ENCODE data around the gene CFTR.
"Not testable (repeated sequence)": the region's sequence is repeated elsewhere in the genome, so short reads cannot be mapped to it uniquely, and the experiment has no call there.

Gene CFTR

DNA sequence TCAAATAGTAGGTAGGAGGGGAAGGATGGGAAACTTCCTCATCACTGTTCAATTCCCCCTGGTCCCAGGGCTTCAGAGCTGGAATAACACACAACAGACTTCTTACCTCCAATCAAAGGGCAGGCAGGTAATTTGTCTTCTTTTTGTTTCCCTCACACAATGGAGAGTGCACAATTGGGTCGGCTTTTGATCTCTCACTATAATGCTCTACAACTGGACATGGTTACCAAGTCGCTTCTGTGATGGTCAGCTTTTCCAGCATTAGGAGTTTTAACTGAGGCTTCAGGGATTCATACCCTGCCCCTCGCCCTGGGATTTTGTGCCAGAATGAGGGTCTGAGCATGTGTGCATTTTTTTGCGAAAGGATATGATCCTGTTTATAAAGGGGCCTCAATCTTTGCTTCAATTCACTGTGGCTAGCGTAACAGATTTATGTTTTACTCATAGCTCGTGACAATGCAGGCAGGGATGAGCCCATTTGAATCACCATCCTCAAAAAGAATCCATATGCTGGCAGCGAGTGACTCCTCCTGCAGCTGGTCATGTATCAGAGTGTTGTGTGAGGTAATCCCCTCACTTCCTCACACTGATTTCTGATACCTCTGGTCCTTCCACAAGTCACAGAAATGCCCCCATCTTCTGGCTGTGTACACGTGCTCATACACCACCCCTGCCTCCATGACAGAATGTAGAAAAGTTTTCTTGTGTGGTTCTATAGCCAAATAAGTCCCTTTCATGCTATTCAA lies 203.8 kb downstream of the CFTR start:
- Histone ChIP-seq H3K4me1 (ENCODE audit: insufficient read depth, low read length) (peaks cover 13% of the 10 kb centered on the region), H3K9ac (ENCODE audit: low read depth, low read length) (no peak overlapping the region), H3K36me3 (ENCODE audit: insufficient read depth, low read length) (no peaks in the 10 kb centered on the region), H3K9me3 (ENCODE audit: control insufficient read depth, insufficient read depth, low read length) (no peaks in the 10 kb centered on the region)

GRCh38 chr7:117685795-117686194 lies 206.0 kb downstream of the CFTR start:
- no peaks in the 10 kb centered on the region for H3K9me3 ChIP-seq (ENCODE audit: control insufficient read depth, insufficient read depth, low read length)
- peaks cover 13% of the 10 kb centered on the region for H3K4me1 ChIP-seq (ENCODE audit: insufficient read depth, low read length)
- no peaks in the 10 kb centered on the region for H3K36me3 ChIP-seq (ENCODE audit: insufficient read depth, low read length)
- no peak overlapping the region for H3K9ac ChIP-seq (ENCODE audit: low read depth, low read length)

- H3K36me3 ChIP-seq (ENCODE audit: insufficient read depth, low read length): no peaks in the 10 kb centered on the region
- H3K9ac ChIP-seq (ENCODE audit: low read depth, low read length): no peak overlapping the region
- no peaks in the 10 kb centered on the region for H3K9me3 ChIP-seq (ENCODE audit: control insufficient read depth, insufficient read depth, low read length)
- peaks cover 13% of the 10 kb centered on the region for H3K4me1 ChIP-seq (ENCODE audit: insufficient read depth, low read length)
Measured at GRCh38 chr7:117686311-117686935, 206.6 kb downstream of the CFTR start.

DNA sequence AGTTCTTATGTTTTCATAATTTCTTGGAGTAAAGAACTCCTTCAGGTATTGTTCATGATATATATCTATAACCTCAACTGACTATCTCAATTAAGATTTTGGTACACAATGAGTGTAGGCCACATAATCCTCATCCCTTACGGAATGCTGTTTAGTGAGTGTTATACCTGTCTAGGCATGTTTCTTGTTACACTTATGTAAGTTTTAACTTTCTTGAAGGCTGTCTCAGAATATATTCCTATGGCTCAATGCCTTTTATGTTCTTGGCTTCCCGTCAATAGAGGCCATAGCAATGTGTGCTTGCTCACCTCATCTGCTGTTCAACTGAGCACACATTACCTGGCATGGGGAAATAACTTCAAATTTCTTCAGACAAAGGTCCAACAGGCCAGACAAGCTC lies 208.3 kb downstream of the CFTR start:
- Histone ChIP-seq H3K9ac (ENCODE audit: low read depth, low read length) (no peak overlapping the region), H3K9me3 (ENCODE audit: control insufficient read depth, insufficient read depth, low read length) (no peaks in the 10 kb centered on the region), H3K36me3 (ENCODE audit: insufficient read depth, low read length) (no peaks in the 10 kb centered on the region), H3K4me1 (ENCODE audit: insufficient read depth, low read length) (peaks cover 9% of the 10 kb centered on the region)

DNA sequence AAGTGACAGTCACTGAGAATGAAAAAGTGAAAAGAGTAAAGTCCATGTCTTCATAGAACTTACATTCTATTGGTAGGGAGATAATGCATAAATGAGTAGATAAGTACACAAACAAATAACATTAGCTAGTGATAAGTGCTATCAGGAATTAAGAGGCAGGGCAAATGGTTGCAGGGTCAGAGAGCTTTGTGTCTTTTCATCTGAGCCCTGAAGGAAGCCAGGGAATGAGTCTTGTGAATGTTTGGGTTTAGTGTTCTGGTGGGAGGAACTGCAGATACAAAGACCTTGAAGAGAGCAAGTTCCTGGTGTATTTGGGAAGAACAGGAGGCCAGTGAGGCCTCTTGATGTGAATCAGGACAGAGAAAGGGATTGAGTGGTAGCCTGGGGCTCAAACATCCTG lies 209.6 kb downstream of the CFTR start:
- Histone ChIP-seq H3K4me1 (ENCODE audit: insufficient read depth, low read length) (0 out of 2 replicates have a peak, but pooled peaks cover 5% of the 10 kb centered on the region), H3K36me3 (ENCODE audit: insufficient read depth, low read length) (no peaks in the 10 kb centered on the region), H3K9me3 (ENCODE audit: control insufficient read depth, insufficient read depth, low read length) (no peaks in the 10 kb centered on the region), H3K9ac (ENCODE audit: low read depth, low read length) (no peak overlapping the region)

DNA sequence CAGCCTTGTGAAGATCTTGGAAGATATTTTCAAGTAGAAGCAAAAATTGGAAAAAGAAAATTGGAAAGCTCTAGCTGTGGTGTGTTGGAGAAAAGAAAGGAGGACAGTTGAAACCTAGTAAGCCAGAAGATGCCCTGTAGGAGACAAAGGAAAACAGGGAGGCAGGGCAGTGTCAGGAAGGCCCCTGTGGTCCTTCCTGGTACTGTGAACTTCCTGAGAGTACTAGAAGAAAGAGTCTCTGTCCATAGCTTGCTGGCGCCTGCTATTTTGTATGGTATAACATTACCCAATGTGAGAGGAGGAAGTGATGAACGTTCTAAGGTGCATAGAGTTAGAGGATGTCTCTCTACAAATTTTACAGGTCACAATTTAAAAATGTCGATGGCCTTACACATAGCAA lies 210.3 kb downstream of the CFTR start:
- H3K9ac ChIP-seq (ENCODE audit: low read depth, low read length): no peak overlapping the region
- 0 out of 2 replicates have a peak, but pooled peaks cover 5% of the 10 kb centered on the region for H3K4me1 ChIP-seq (ENCODE audit: insufficient read depth, low read length)
- H3K36me3 ChIP-seq (ENCODE audit: insufficient read depth, low read length): no peaks in the 10 kb centered on the region
- H3K9me3 ChIP-seq (ENCODE audit: control insufficient read depth, insufficient read depth, low read length): no peaks in the 10 kb centered on the region

DNA sequence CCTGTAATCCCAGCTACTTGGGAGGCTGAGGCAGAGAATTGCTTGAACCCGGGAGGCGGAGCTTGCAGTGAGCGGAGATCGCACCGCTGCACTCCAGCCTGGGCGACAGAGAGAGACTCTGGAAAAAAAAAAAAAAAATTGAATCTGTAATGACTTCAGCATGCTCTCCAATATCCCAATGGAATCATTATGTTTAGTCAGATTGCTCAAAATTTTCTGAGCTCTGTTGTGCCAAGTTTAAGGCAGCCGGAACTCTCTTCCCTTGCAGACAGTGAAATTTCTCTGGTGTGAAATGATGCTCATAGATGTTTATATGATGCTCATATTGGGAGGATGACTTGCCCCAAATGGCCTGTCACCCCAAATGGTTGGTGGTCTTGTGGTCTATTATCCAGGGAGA lies 212.5 kb downstream of the CFTR start:
- Histone ChIP-seq H3K36me3 (ENCODE audit: insufficient read depth, low read length) (no peaks in the 10 kb centered on the region), H3K4me1 (ENCODE audit: insufficient read depth, low read length) (no peaks in the 10 kb centered on the region), H3K9ac (ENCODE audit: low read depth, low read length) (no peak overlapping the region), H3K9me3 (ENCODE audit: control insufficient read depth, insufficient read depth, low read length) (no peaks in the 10 kb centered on the region)

DNA sequence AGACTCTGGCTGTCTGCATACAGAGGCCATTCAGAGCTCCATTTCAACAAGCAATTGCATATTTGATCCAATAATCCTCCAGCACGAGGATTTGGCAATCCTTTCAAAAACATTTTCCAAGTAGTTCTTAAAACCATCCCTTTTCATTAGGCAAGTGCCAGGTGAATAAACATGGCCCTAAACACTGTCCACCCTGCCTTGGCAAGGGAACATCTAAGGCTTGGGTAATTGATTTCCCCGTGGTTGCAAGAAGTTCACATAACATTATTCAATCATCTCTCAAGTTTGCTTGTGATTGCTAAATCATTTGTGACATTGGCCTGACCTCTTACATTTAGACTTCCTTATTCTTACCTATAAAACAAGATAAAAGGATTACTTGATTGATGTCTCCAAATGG lies 218.2 kb downstream of the CFTR start:
- H3K9me3 ChIP-seq (ENCODE audit: control insufficient read depth, insufficient read depth, low read length): no peaks in the 10 kb centered on the region
- no peaks in the 10 kb centered on the region for H3K36me3 ChIP-seq (ENCODE audit: insufficient read depth, low read length)
- H3K4me1 ChIP-seq (ENCODE audit: insufficient read depth, low read length): no peaks in the 10 kb centered on the region
- H3K9ac ChIP-seq (ENCODE audit: low read depth, low read length): no peak overlapping the region

- no peaks in the 10 kb centered on the region for H3K36me3 ChIP-seq (ENCODE audit: insufficient read depth, low read length)
- no peak overlapping the region for H3K9ac ChIP-seq (ENCODE audit: low read depth, low read length)
- no peaks in the 10 kb centered on the region for H3K4me1 ChIP-seq (ENCODE audit: insufficient read depth, low read length)
- no peaks in the 10 kb centered on the region for H3K9me3 ChIP-seq (ENCODE audit: control insufficient read depth, insufficient read depth, low read length)
Measured at GRCh38 chr7:117704063-117704462, 224.2 kb downstream of the CFTR start.

DNA sequence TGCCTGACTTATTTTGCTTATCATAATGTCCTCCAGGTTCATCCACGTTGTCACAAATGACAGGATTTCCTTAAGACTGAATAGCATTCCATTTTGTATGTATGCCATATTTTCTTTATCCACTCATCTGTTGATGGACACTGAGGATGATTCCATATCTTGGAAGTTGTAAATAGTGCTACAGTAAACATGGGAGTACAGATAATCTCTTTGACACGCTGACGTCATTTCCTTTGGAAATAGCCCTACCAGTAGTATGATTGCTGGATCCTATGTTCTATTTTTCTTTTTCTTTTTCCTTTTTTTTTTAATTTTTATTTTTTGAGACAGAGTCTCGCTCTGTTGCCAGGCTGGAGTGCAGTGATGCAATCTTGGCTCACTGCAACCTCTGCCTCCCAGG lies 225.8 kb downstream of the CFTR start:
- no peaks in the 10 kb centered on the region for H3K4me1 ChIP-seq (ENCODE audit: insufficient read depth, low read length)
- no peaks in the 10 kb centered on the region for H3K9me3 ChIP-seq (ENCODE audit: control insufficient read depth, insufficient read depth, low read length)
- no peaks in the 10 kb centered on the region for H3K36me3 ChIP-seq (ENCODE audit: insufficient read depth, low read length)
- no peak overlapping the region for H3K9ac ChIP-seq (ENCODE audit: low read depth, low read length)

- Histone ChIP-seq H3K9me3 (ENCODE audit: control insufficient read depth, insufficient read depth, low read length) (no peaks in the 10 kb centered on the region), H3K36me3 (ENCODE audit: insufficient read depth, low read length) (no peaks in the 10 kb centered on the region), H3K4me1 (ENCODE audit: insufficient read depth, low read length) (no peaks in the 10 kb centered on the region), H3K9ac (ENCODE audit: low read depth, low read length) (no peak overlapping the region)
Measured at GRCh38 chr7:117706210-117706609, 226.4 kb downstream of the CFTR start.

DNA sequence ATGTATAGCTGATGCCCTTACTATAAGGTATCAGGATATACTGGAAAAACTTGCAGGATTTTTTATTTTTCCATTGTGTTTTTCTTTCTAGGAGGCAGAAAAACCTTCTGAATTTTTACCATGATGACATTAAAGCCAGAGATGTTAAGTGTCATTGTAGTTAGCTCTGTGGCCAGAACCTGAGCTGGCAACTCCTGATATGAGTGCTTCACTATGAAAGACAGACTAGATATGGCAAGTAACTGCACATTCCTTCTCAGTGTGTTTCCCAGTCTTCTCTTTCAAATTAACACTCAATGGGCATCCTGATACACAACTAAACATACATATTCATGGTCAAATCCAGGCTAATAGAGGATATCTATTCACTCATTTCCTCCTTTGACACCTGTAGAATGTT lies 227.3 kb downstream of the CFTR start:
- Histone ChIP-seq H3K36me3 (ENCODE audit: insufficient read depth, low read length) (no peaks in the 10 kb centered on the region), H3K9me3 (ENCODE audit: control insufficient read depth, insufficient read depth, low read length) (no peaks in the 10 kb centered on the region), H3K9ac (ENCODE audit: low read depth, low read length) (no peak overlapping the region), H3K4me1 (ENCODE audit: insufficient read depth, low read length) (no peaks in the 10 kb centered on the region)

DNA sequence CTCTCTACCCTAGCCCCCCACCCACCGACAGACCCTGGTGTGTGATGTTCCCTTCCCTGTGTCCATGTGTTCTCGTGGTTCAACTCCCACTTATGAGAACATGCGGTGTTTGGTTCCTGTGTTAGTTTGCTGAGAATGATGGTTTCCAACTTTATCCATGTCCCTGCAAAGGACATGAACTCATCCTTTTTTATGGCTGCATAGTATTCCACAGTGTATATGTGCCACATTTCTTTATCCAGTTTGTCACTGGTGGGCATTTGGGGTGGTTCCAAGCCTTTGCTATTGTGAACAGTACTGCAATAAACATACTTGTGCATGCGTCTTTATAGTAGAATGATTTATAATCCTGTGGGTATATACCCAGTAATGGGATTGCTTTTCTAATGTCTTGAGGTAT lies 228.3 kb downstream of the CFTR start:
- H3K4me1 ChIP-seq (ENCODE audit: insufficient read depth, low read length); H3K36me3 ChIP-seq (ENCODE audit: insufficient read depth, low read length); H3K9me3 ChIP-seq (ENCODE audit: control insufficient read depth, insufficient read depth, low read length); H3K9ac ChIP-seq (ENCODE audit: low read depth, low read length): not testable (repeated sequence)

DNA sequence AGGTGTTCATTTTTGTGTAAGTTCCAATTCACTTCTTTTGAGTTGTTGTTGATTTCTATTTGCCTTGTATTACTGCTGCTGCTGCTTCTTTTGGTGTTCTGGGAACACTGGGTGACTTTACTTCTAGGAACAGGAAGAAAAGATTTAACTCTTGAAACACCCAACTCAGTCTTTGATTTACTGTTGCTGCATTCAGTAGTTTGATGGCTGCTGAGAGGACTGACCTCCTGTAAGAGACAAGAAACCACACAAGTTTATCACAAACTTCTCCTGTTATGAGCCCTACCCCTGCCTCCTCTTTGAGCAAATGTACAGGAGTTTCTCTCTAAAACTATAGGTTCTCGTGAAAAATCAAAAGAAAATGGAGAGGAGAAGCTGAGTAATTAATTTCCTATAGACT lies 231.7 kb downstream of the CFTR start:
- Histone ChIP-seq H3K4me1 (ENCODE audit: insufficient read depth, low read length) (no peaks in the 10 kb centered on the region), H3K9me3 (ENCODE audit: control insufficient read depth, insufficient read depth, low read length) (no peaks in the 10 kb centered on the region), H3K36me3 (ENCODE audit: insufficient read depth, low read length) (no peaks in the 10 kb centered on the region)

DNA sequence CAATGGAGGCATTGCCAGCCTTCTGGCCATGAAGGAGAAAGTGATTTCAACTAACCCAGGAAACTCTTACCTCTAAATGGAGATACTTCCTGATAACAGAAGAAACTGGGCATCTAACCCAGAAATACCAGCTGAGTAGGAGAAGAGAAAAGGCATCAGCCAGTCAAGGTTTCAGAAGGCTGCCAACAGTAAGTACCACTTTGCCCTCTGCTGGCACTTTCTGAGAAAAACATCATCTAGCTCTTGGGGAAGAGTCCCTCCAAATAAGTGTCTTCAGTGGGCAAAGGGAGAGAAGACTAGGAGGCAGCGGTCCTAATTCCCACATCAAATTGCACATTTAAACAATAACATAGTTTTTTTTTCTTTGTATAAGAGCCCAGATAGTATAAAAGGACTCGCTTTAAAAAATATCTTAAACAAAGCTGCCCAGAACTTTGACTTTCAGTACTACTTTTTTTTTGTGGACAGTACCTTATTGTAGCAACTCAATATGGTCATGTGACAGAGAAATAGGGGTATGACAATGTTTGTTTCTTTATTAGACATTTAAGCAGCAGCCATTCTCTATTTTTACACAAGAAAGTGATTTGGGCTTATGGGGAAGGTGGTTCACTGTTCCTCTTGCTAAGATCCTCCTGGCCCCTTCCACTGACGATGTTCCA lies 236.1 kb downstream of the CFTR start:
- no peaks in the 10 kb centered on the region for H3K9me3 ChIP-seq (ENCODE audit: control insufficient read depth, insufficient read depth, low read length)
- no peaks in the 10 kb centered on the region for H3K4me1 ChIP-seq (ENCODE audit: insufficient read depth, low read length)
- H3K36me3 ChIP-seq (ENCODE audit: insufficient read depth, low read length): no peaks in the 10 kb centered on the region
- no peak overlapping the region for H3K9ac ChIP-seq (ENCODE audit: low read depth, low read length)

More for the DNA sequence above, 231.7 kb downstream of the CFTR start:
- H3K9ac ChIP-seq (ENCODE audit: low read depth, low read length): no peak overlapping the region

Data from ES-I3 (cell line).